ENCODE results near the gene DDX25. TPM values are rescaled to one million over a fixed set of nuclear protein-coding genes. Genes with fewer than 3 reads are reported as not detected.

DDX25 gene
- total RNA-seq, 4 donors from 2014 or later = 1.5 TPM; not detected in 3

- in situ Hi-C loops (cut with MboI; ENCODE audit: low pct_ligation_motif_present in 1 of 4, low pct_unique_long_range_greater_than_20kb in 1 of 4, low sequenced_read_pairs in 3 of 4) (no loop called here), intact Hi-C loops (cut with DNase I; ENCODE audit: low total_unique reads) (no loop called here)
- no peak for TF ChIP-seq EP300 (IDR thresholded peaks at IDR 0.05; ENCODE audit: low read depth)
- TF ChIP-seq CTCF (IDR thresholded peaks at IDR 0.05) = no peak
- no peak for TF ChIP-seq POLR2A (IDR thresholded peaks at IDR 0.05)
- no peak for TF ChIP-seq POLR2AphosphoS5 (IDR thresholded peaks at IDR 0.05)
- WGBS, 2 donors (ENCODE audit: low coverage in 1 of 2) = 65 to 71% methylated on average over 3 of the region's 3 CpGs
- no peaks in the 10 kb centered on the region for H3K4me1 ChIP-seq
- no peak for DNase-seq
- no peak overlapping the region for H3K27ac ChIP-seq
- no peak overlapping the region for H3K4me3 ChIP-seq
- no peaks in the 10 kb centered on the region for H3K36me3 ChIP-seq
- H3K27me3 ChIP-seq = peaks cover 10% of the 10 kb centered on the region
- no peaks in the 10 kb centered on the region for H3K9me3 ChIP-seq
These were observed 26.8 kb downstream of the DDX25 start for GRCh38 chr11:125931116-125931515.

GRCh38 chr11:125931668-125932067 lies 27.4 kb downstream of the DDX25 start:
- Histone ChIP-seq H3K27me3 (peaks cover 10% of the 10 kb centered on the region), H3K27ac (no peak overlapping the region), H3K4me1 (no peaks in the 10 kb centered on the region), H3K36me3 (no peaks in the 10 kb centered on the region), H3K9me3 (no peaks in the 10 kb centered on the region), H3K4me3 (no peak overlapping the region)
- intact Hi-C loops (cut with DNase I; ENCODE audit: low total_unique reads) = no loop called here
- DNase-seq = no peak
- WGBS, 2 donors (ENCODE audit: low coverage in 1 of 2) = 48 to 57% methylated on average over 4 to 6 of the region's 6 CpGs
- in situ Hi-C loops (cut with MboI; ENCODE audit: low pct_ligation_motif_present in 1 of 4, low pct_unique_long_range_greater_than_20kb in 1 of 4, low sequenced_read_pairs in 3 of 4) = no loop called here
- TF ChIP-seq EP300 (IDR thresholded peaks at IDR 0.05; ENCODE audit: low read depth) (no peak), CTCF (IDR thresholded peaks at IDR 0.05) (no peak), POLR2A (IDR thresholded peaks at IDR 0.05) (no peak), POLR2AphosphoS5 (IDR thresholded peaks at IDR 0.05) (no peak)

DNA sequence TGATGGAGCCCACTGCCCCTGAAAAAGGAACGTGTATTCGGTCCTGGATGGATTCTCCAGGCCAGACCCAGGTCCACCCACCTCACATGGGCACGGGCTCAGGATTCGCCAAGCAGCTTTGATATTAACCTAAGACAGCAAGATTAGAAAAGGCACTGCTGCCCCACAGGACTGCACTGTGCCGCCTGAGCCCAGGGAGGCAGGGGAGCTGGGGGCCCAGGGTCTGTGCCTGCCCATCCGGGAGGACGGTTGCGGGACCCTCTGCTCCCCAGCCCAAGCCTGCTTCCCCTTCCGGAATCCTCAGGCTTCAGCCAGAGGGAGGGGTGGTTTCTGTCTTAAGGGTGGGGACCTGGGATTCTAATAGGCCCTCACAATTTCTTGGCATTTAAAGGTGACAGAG lies 28.0 kb downstream of the DDX25 start:
- intact Hi-C loops (cut with DNase I; ENCODE audit: low total_unique reads) = no loop called here
- 79% methylated on average over 9 of the region's 9 CpGs; no CpG with 5 or more reads in 1 of the 2 donors for WGBS, 2 donors (ENCODE audit: low coverage in 1 of 2)
- in situ Hi-C loops (cut with MboI; ENCODE audit: low pct_ligation_motif_present in 1 of 4, low pct_unique_long_range_greater_than_20kb in 1 of 4, low sequenced_read_pairs in 3 of 4) = no loop called here
- Histone ChIP-seq H3K4me3 (no peak overlapping the region), H3K36me3 (no peaks in the 10 kb centered on the region), H3K27ac (no peak overlapping the region), H3K4me1 (no peaks in the 10 kb centered on the region), H3K9me3 (no peaks in the 10 kb centered on the region), H3K27me3 (peaks cover 4% of the 10 kb centered on the region)
- no peak for DNase-seq
- TF ChIP-seq POLR2A (IDR thresholded peaks at IDR 0.05) (no peak), POLR2AphosphoS5 (IDR thresholded peaks at IDR 0.05) (no peak), EP300 (IDR thresholded peaks at IDR 0.05; ENCODE audit: low read depth) (no peak), CTCF (IDR thresholded peaks at IDR 0.05) (no peak)

DNA sequence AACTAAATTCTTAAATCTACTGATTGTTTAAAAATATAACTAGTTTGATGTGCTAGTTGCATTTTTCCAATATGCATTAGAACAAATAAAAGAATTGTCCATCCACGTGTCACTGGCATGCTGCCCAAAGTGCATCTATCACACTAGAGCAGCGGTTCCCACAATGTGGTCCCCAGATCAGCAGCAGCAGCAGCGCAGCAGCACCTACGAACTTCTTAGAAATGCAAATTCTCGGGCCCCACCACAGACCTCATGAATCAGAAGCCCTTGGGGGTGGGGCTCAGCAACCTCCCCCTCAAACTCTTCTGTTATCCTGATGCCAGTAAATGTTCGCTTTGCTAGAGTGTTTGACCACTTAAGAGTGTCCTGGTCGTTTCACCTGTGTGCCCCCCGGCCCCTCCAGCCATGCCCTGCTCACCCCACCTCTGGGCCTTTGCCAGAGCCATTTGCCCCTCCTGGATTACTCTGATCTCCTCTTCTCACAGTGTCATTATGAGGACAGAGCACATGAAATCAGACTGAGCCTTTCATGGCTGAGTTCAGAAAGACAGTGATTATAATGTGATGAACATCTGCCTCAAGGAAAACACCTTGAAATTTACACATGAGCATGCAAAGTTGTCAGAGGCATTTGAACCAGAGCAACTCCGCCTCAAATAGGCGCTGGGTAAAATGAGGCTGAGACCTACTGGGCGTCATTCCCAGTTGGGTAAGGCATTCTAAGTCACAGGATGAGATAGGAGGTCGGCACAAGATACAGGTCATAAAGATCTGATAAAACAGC lies 28.9 kb downstream of the DDX25 start:
- intact Hi-C loops (cut with DNase I; ENCODE audit: low total_unique reads) = no loop called here
- Histone ChIP-seq H3K4me1 (no peaks in the 10 kb centered on the region), H3K4me3 (no peak overlapping the region), H3K27me3 (no peaks in the 10 kb centered on the region), H3K27ac (no peak overlapping the region), H3K9me3 (no peaks in the 10 kb centered on the region), H3K36me3 (no peaks in the 10 kb centered on the region)
- 64 to 85% methylated on average over 4 to 12 of the region's 12 CpGs for WGBS, 2 donors (ENCODE audit: low coverage in 1 of 2)
- in situ Hi-C loops (cut with MboI; ENCODE audit: low pct_ligation_motif_present in 1 of 4, low pct_unique_long_range_greater_than_20kb in 1 of 4, low sequenced_read_pairs in 3 of 4) = no loop called here
- no peak for DNase-seq
- TF ChIP-seq POLR2A (IDR thresholded peaks at IDR 0.05) (no peak), CTCF (IDR thresholded peaks at IDR 0.05) (no peak), POLR2AphosphoS5 (IDR thresholded peaks at IDR 0.05) (no peak), EP300 (IDR thresholded peaks at IDR 0.05; ENCODE audit: low read depth) (no peak)

Data from transverse colon (tissue), 4 donors.